H1 (cell line): ENCODE measurements around the gene RAD23B. TPM values are rescaled to one million over a fixed set of nuclear protein-coding genes. Genes with fewer than 3 reads are reported as not detected.

Experiments used
- CTCF ChIA-PET: fragments of 300-600 bp; sonication (Branson Sonifier 250); formaldehyde crosslinking; loops from one replicate; lab custom pipeline; 2021; ENCODE audit not compliant: partially characterized antibody; lab: Charles Lee
- POLR2A ChIA-PET: fragments of 300-600 bp; sonication (Branson Sonifier 250); formaldehyde crosslinking; loops from one replicate; lab custom pipeline; 2021; ENCODE audit warnings: inconsistent platforms; ENCODE audit not compliant: partially characterized antibody; lab: Charles Lee
- DNase-seq, 2 experiments: peaks; one replicate each; pipeline versions ENCODE4 v3.0.0 to v3.0.0-alpha.2; 2010 to 2022; ENCODE audit warnings: low spot score in 2 of 2, low read depth in 1 of 2, mixed read lengths in 1 of 2
- FAIRE-seq: peaks from 2 replicates; lab custom pipeline; 2011; peaks lifted over from hg19 to GRCh38; lab: Jason Lieb, UNC
- H2AFZ ChIP-seq: 2 replicates; pipeline ENCODE4 v1.8.1; 2012; ENCODE audit warnings: low read length, inconsistent platforms
- H2AK5ac ChIP-seq: 2 replicates; pipeline ENCODE4 v1.6.1; 2013; ENCODE audit warnings: low read depth, low read length
- H2BK120ac ChIP-seq: replicated peaks from 2 replicates; pipeline ENCODE3; 2013; ENCODE audit warnings: low read depth, low read length, inconsistent platforms
- H2BK12ac ChIP-seq: 2 replicates; pipeline ENCODE4 v1.6.1; 2013; ENCODE audit warnings: low read depth, low read length
- H2BK15ac ChIP-seq: 2 replicates; pipeline ENCODE4 v1.6.1; 2013; ENCODE audit warnings: low read length
- H2BK20ac ChIP-seq: 2 replicates; pipeline ENCODE4 v1.6.1; 2013; ENCODE audit warnings: low read length
- H2BK5ac ChIP-seq: 2 replicates; pipeline ENCODE4 v1.6.1; 2013; ENCODE audit warnings: low read depth, low read length
- H3K14ac ChIP-seq: 2 replicates; pipeline ENCODE4 v1.6.1; 2013; ENCODE audit warnings: inconsistent platforms; ENCODE audit not compliant: insufficient read length
- H3K18ac ChIP-seq: 2 replicates; pipeline ENCODE4 v1.6.1; 2013; ENCODE audit warnings: low read length; ENCODE audit errors: extremely low read depth
- H3K23ac ChIP-seq: 2 replicates; pipeline ENCODE4 v1.6.1; 2013; ENCODE audit warnings: inconsistent platforms; ENCODE audit not compliant: insufficient read length
- H3K23me2 ChIP-seq: 2 replicates; pipeline ENCODE4 v1.6.1; 2013; ENCODE audit warnings: low read depth, low read length
- H3K27ac ChIP-seq: 2 replicates; pipeline ENCODE4 v1.6.1; 2011; ENCODE audit warnings: low read depth, low read length, inconsistent platforms
- H3K27me3 ChIP-seq, 4 experiments: replicated peaks in 1 of 4; 1 replicate in 1 of 4; 2 replicates in 3 of 4; pipeline versions ENCODE4 v1.6.1 to v1.8.1; 2011 to 2013; ENCODE audit warnings: low read length in 3 of 4, mild to moderate bottlenecking in 3 of 4, inconsistent platforms in 2 of 4, mixed read lengths in 2 of 4, moderate library complexity in 1 of 4; ENCODE audit not compliant: control insufficient read depth in 3 of 4, insufficient read depth in 3 of 4; ENCODE audit errors: extremely low read depth in 1 of 4
- H3K36me3 ChIP-seq, 4 experiments: 2 replicates each; pipeline versions ENCODE4 v1.6.1 to v1.8.1; 2011 to 2013; ENCODE audit warnings: mild to moderate bottlenecking in 4 of 4, low read length in 3 of 4, moderate library complexity in 2 of 4, control low read depth in 1 of 4, inconsistent platforms in 1 of 4; ENCODE audit not compliant: insufficient read depth in 4 of 4, control insufficient read depth in 2 of 4
- H3K4ac ChIP-seq: replicated peaks from 2 replicates; pipeline ENCODE3; 2013; ENCODE audit warnings: low read length, low read depth, mixed read lengths, inconsistent platforms; ENCODE audit not compliant: insufficient read length
- H3K4me1 ChIP-seq, 4 experiments: replicated peaks in 1 of 4; 1 replicate in 1 of 4; 2 replicates in 3 of 4; pipeline versions ENCODE4 v1.6.1 to v1.8.1; 2011 to 2013; ENCODE audit warnings: low read length in 3 of 4, inconsistent platforms in 2 of 4, mixed read lengths in 1 of 4; ENCODE audit not compliant: insufficient read depth in 4 of 4, control insufficient read depth in 3 of 4
- H3K4me2 ChIP-seq, 2 experiments: 2 replicates each; pipeline versions ENCODE4 v1.6.1 to v1.8.1; 2011 to 2013; ENCODE audit warnings: low read depth in 2 of 2, low read length in 2 of 2, control low read depth in 1 of 2, inconsistent platforms in 1 of 2, mild to moderate bottlenecking in 1 of 2; ENCODE audit not compliant: insufficient read depth in 1 of 2
- H3K4me3 ChIP-seq, 4 experiments: fragments of 200-600, 300-600 bp in 1 of 4; sonication (generic), shearing (Covaris generic), sonication (Bioruptor Twin) in 1 of 4; 2 replicates each; pipeline versions ENCODE4 v1.5.1 to v1.8.1; 2011 to 2016; ENCODE audit warnings: low read length in 4 of 4, low read depth in 3 of 4, control low read depth in 2 of 4, inconsistent platforms in 2 of 4, mild to moderate bottlenecking in 2 of 4, mixed read lengths in 1 of 4, moderate library complexity in 1 of 4; ENCODE audit not compliant: insufficient read depth in 2 of 4; ENCODE audit errors: extremely low read depth in 1 of 4
- H3K56ac ChIP-seq: replicated peaks from 2 replicates; pipeline ENCODE3; 2013; ENCODE audit warnings: low read depth, mild to moderate bottlenecking, mixed read lengths, low read length, inconsistent platforms; ENCODE audit not compliant: insufficient read length
- H3K79me1 ChIP-seq: 2 replicates; pipeline ENCODE4 v1.6.1; 2013; ENCODE audit warnings: low read depth, low read length, control low read depth
- H3K79me2 ChIP-seq, 2 experiments: 2 replicates each; pipeline versions ENCODE4 v1.6.1 to v1.8.1; 2012 to 2013; ENCODE audit warnings: low read length in 2 of 2, mild to moderate bottlenecking in 2 of 2, inconsistent platforms in 1 of 2; ENCODE audit not compliant: insufficient read depth in 2 of 2, control insufficient read depth in 1 of 2
- H3K9ac ChIP-seq, 4 experiments: replicated peaks in 1 of 4; 1 replicate in 1 of 4; 2 replicates in 3 of 4; pipeline versions ENCODE4 v1.6.1 to v1.8.1; 2011 to 2013; ENCODE audit warnings: low read depth in 3 of 4, low read length in 3 of 4, control low read depth in 2 of 4, mild to moderate bottlenecking in 2 of 4, moderate library complexity in 2 of 4, inconsistent platforms in 1 of 4; ENCODE audit errors: extremely low read depth in 1 of 4
- H3K9me3 ChIP-seq, 2 experiments: 2 replicates each; pipeline versions ENCODE4 v1.6.1 to v1.8.1; 2012 to 2013; ENCODE audit warnings: mild to moderate bottlenecking in 2 of 2, moderate library complexity in 2 of 2, control low read depth in 1 of 2, inconsistent platforms in 1 of 2, low read depth in 1 of 2, low read length in 1 of 2, mixed read lengths in 1 of 2; ENCODE audit not compliant: insufficient read depth in 2 of 2
- H4K20me1 ChIP-seq, 2 experiments: replicated peaks in 1 of 2; 2 replicates each; pipeline versions ENCODE3 to v1.8.1; 2011 to 2013; ENCODE audit warnings: inconsistent platforms in 2 of 2, low read length in 2 of 2, mild to moderate bottlenecking in 1 of 2; ENCODE audit not compliant: insufficient read depth in 2 of 2, control insufficient read depth in 1 of 2
- H4K5ac ChIP-seq: 2 replicates; pipeline ENCODE4 v1.6.1; 2013; ENCODE audit warnings: low read length, low read depth, mixed read lengths, inconsistent platforms; ENCODE audit not compliant: insufficient read length
- H4K8ac ChIP-seq: 2 replicates; pipeline ENCODE4 v1.8.0; 2013; ENCODE audit warnings: mild to moderate bottlenecking, moderate library complexity, low read length, inconsistent platforms; ENCODE audit not compliant: insufficient read depth; ENCODE audit errors: extremely low read depth
- H4K91ac ChIP-seq: replicated peaks from 2 replicates; pipeline ENCODE3; 2013; ENCODE audit warnings: low read length, mixed read lengths, inconsistent platforms; ENCODE audit not compliant: insufficient read length
- CTBP2 ChIP-seq: IDR thresholded peaks from 2 replicates; pipeline ENCODE4 v1.7.0; 2011; ENCODE audit warnings: borderline replicate concordance, mild to moderate bottlenecking, moderate library complexity, mixed read lengths, low read length; ENCODE audit not compliant: insufficient read depth, insufficient read length
- HDAC2 ChIP-seq, 2 experiments: fragments of 300-600 bp in 1 of 2; sonication (generic) in 1 of 2; IDR thresholded peaks; 2 replicates each; pipeline ENCODE4 v1.6.1; 2011 to 2012; ENCODE audit warnings: low read depth in 2 of 2, low read length in 2 of 2, mild to moderate bottlenecking in 2 of 2, moderate library complexity in 2 of 2, borderline replicate concordance in 1 of 2, inconsistent platforms in 1 of 2
- NRF1 ChIP-seq: IDR thresholded peaks from 2 replicates; pipeline ENCODE4 v1.6.1; 2011; ENCODE audit warnings: mild to moderate bottlenecking, low read depth, low read length, improper control_type of control experiment
- RAD21 ChIP-seq, 2 experiments: IDR thresholded peaks in 1 of 2; conservative IDR thresholded peaks in 1 of 2; 2 replicates each; pipeline ENCODE4 v1.6.1; 2011; ENCODE audit warnings: low read depth in 2 of 2, low read length in 2 of 2, improper control_type of control experiment in 1 of 2, inconsistent platforms in 1 of 2, mild to moderate bottlenecking in 1 of 2, moderate library complexity in 1 of 2
- SP2 ChIP-seq: IDR thresholded peaks from 2 replicates; pipeline ENCODE4 v1.6.1; 2012; ENCODE audit warnings: mild to moderate bottlenecking, low read length, inconsistent platforms
- WGBS, 2 experiments: shearing (Covaris generic) in 1 of 2; methylation state at CpG; one replicate each; pipeline versions ENCODE4 v1.1.6 to v1.1.7; 2013 to 2015; ENCODE audit warnings: low lambda C conversion rate in 2 of 2, mixed read lengths in 2 of 2, inconsistent platforms in 1 of 2, low coverage in 1 of 2, missing lambda C conversion rate in 1 of 2; ENCODE audit not compliant: insufficient replicate concordance in 2 of 2, insufficient coverage in 1 of 2, insufficient read length in 1 of 2; ENCODE audit errors: extremely low coverage in 1 of 2, missing lambda C conversion rate in 1 of 2; 5-methylcytosine and 5-hydroxymethylcytosine counted together
- polyA plus RNA-seq, 7 experiments: library from polyadenylated mRNA; depleted of rRNA in 3 of 7; stranded (reverse) in 5 of 7; unstranded in 2 of 7; fragments of >200 nt in 5 of 7; fragments of 200-250 nt in 2 of 7; gene quantifications; 1 replicate in 5 of 7; 2 replicates in 1 of 7; 4 replicates in 1 of 7; pipeline versions ENCODE4 v1.2.1 to v1.2.3, GENCODE V29; 2011 to 2013; ENCODE audit warnings: missing spikeins in 2 of 7, mixed read lengths in 2 of 7
- total RNA-seq: library from RNA; stranded (reverse); fragmentation: NEBNext Ultra II Directional; extraction: Animal tissue kit (Norgen Biotek cat#: 25700); gene quantifications from 2 replicates; pipeline ENCODE4 v1.2.1, GENCODE V29; 2021
- TF ChIP-seq, protein P1 (sequence below): IDR thresholded peaks from 2 replicates; pipeline ENCODE4 v1.6.1; 2011; ENCODE audit warnings: low read length, improper control_type of control experiment

RAD23B gene
- total and polyA plus RNA-seq, 2 of the 8 experiments (the other 6 are each of a cell fraction or from before 2014, with no cell fraction given) = 97.1 to 165 TPM

DNA sequence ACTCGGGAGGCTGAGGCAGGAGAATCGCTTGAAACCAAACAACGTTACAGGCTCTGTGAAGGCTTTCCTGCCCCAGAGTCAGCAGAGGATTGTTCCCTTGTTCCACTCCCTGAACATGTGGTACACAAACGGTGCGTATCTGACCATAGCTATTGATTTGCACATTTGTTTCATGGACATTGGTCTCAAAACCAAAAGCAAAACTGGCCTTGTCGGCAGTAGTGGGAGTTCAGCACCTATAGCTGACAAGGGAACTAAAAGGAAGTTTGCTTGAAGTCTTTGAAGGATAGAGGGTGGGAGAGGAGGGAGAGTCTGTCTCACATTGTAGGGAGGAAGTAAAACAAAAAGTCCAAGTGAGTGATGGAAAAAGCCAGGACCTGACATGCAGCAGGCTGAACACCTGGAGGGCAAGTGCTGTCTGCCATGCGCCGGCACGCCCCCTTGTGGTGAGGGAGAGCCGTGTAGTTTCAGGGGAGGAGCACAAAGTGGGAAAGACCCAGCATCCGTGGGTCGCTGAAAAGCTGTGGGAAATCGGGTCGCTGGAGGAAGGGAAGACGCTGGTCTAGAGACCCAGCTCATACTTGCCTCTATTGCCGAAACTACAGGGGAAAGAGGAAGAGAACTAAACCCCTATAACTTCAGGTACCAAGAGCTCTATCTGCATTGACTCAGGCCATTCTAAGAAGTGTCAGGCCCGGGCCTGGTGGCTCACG is 58.0 kb downstream of the RAD23B start:
- Histone ChIP-seq H4K5ac (no peak overlapping the region), H3K27me3 (no peaks in the 10 kb centered on the region), H3K23ac (no peak overlapping the region), H3K4me2 (no peak overlapping the region), H2BK12ac (no peak overlapping the region), H2BK120ac (no peak overlapping the region), H3K36me3 (peaks cover 0 to 8% (median 0%) of the 10 kb centered on the region in 4 experiments; a peak in 1 of 8 replicates), H2AK5ac (no peak overlapping the region), H3K4ac (no peak overlapping the region), H2BK5ac (no peak overlapping the region), H4K91ac (no peak overlapping the region), H4K20me1 (peaks cover 1 to 2% of the 10 kb centered on the region in 2 experiments), H4K8ac (no peak overlapping the region), H3K9me3 (no peaks in the 10 kb centered on the region), H3K4me3 (no peak overlapping the region), H3K4me1 (peaks cover 0 to 2% (median 0%) of the 10 kb centered on the region in 4 experiments; a peak in 2 of 7 replicates), H3K23me2 (no peaks in the 10 kb centered on the region), H2BK20ac (no peak overlapping the region), H2BK15ac (no peak overlapping the region), H3K79me2 (no peaks in the 10 kb centered on the region), H3K27ac (no peak overlapping the region; the same call in 1 of the 2 replicates), H3K79me1 (no peaks in the 10 kb centered on the region; the same call in 1 of the 2 replicates), H3K18ac (no peak overlapping the region), H3K14ac (no peak overlapping the region), H3K56ac (no peak overlapping the region), H3K9ac (no peak overlapping the region), H2AFZ (no peak overlapping the region)
- WGBS, 2 experiments = 55% methylated on average over 17 of the region's 18 CpGs; no CpG with 5 or more reads in 1 of the 2 experiments
- CTCF ChIA-PET = interaction anchor here (0.6 to 3.1 kb wide), 45 partner anchors 9 to 1036 kb away, joined by 3 to 22 read pairs (median 4); no protein-coding TSS in a partner anchor
- POLR2A ChIA-PET = interaction anchor here (0.7 to 2.7 kb wide), 5 partner anchors 9 to 1420 kb away, joined by 3 to 10 read pairs (median 4); partner anchors contain the start of gene RAD23B
- no peak for FAIRE-seq
- peak; percentile 58 to 96 for DNase-seq
- no peak for TF ChIP-seq SP2
- TF ChIP-seq, protein P1, sequence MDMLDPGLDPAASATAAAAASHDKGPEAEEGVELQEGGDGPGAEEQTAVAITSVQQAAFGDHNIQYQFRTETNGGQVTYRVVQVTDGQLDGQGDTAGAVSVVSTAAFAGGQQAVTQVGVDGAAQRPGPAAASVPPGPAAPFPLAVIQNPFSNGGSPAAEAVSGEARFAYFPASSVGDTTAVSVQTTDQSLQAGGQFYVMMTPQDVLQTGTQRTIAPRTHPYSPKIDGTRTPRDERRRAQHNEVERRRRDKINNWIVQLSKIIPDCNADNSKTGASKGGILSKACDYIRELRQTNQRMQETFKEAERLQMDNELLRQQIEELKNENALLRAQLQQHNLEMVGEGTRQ = 0 out of 2 replicates have a peak, but pooled peaks have one; percentile 15
- no peak for TF ChIP-seq CTBP2
- TF ChIP-seq HDAC2 (IDR thresholded peaks at IDR 0.05; ENCODE audit: borderline replicate concordance in 1 of 2, low read depth in 2 of 2, low read length in 2 of 2) = peak; percentile 84 to 87; a peak in 2 of 4 replicates
- TF ChIP-seq RAD21 (IDR thresholded peaks at IDR 0.05 in 1 of 2, conservative IDR thresholded peaks at IDR 0.05 in 1 of 2; ENCODE audit: low read depth in 2 of 2, low read length in 2 of 2) = peak; percentile 68 to 72
- no peak for TF ChIP-seq NRF1
